Measurements from ENCODE around the gene KIF17.

DNA sequence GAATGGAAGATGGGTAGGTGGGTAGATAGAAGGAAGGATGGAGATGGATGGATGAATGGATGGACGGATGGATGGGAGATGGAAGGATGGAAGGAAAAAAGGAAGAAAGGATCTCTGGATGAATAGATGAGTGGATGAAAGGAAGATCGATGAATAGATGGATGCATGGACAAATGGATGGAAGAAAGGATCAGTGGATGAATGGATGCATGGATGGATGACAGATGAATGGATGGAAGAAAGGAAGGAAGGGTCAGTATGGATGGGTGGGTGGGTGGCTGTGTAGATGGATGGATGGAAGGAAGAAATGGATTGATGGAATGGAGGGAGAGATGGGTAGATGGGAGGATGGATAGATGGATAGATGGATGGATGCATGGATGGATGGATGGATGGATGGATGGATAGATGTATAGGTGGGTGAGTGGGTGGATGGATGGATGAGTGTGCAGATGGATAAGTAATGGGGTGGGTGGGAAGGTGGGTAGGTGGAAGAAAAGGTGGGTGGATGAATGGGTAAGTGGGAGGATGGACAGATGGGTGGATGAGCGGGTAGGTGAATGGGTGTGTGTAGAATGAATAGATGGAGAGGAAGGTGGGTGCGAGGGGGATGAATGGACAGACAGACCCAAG is 14.6 kb downstream of the KIF17 start:
- TF ChIP-seq, protein P1, sequence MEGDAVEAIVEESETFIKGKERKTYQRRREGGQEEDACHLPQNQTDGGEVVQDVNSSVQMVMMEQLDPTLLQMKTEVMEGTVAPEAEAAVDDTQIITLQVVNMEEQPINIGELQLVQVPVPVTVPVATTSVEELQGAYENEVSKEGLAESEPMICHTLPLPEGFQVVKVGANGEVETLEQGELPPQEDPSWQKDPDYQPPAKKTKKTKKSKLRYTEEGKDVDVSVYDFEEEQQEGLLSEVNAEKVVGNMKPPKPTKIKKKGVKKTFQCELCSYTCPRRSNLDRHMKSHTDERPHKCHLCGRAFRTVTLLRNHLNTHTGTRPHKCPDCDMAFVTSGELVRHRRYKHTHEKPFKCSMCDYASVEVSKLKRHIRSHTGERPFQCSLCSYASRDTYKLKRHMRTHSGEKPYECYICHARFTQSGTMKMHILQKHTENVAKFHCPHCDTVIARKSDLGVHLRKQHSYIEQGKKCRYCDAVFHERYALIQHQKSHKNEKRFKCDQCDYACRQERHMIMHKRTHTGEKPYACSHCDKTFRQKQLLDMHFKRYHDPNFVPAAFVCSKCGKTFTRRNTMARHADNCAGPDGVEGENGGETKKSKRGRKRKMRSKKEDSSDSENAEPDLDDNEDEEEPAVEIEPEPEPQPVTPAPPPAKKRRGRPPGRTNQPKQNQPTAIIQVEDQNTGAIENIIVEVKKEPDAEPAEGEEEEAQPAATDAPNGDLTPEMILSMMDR (IDR thresholded peaks at IDR 0.05), result no peak
- TF ChIP-seq EP300 (IDR thresholded peaks at IDR 0.05) (no peak), POLR2A (IDR thresholded peaks at IDR 0.05) (no peak), POLR2AphosphoS5 (IDR thresholded peaks at IDR 0.05) (no peak)

Data from suprapubic skin (tissue), 4 donors.